Measurements from ENCODE around the gene ABCA1.

Gene ABCA1

DNA sequence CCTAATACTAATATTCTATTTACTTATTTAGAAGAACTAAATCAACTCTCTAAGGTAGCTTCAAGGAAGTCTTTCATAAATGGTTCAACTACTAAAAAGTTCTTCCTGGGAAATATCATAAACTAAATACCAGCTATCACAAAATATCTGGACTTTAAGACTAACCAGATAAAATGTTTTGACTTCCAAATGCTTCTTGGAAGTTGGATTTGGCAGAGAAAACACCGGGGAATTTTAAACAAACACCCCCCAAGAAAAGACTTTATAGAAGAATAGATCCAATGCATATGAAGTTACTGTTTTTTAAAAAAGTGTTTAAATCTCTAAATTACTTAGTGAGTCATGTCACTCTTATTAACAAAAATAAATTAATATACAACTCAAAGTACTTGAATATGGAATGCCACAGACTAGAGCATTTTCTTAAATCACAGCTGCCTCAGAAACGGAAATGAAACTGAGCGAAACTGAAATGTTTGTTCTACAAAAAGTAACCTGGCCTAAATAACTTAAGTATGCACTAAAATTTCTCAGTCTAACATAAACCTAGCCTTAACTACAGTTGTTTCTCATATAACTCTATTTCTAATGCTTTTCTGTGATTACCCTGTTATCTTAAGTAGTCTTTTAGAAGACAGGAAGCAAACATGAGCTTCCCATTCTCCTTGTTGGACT, 6.8 kb downstream of the ABCA1 start:
- DNase-seq (ENCODE audit: low read depth) = no peak
- TF ChIP-seq POLR2A (IDR thresholded peaks at IDR 0.05; ENCODE audit: extremely low read depth, insufficient read length) (no peak), MYC (IDR thresholded peaks at IDR 0.05; ENCODE audit: low read depth, low read length) (no peak)
- TF ChIP-seq, protein P1, sequence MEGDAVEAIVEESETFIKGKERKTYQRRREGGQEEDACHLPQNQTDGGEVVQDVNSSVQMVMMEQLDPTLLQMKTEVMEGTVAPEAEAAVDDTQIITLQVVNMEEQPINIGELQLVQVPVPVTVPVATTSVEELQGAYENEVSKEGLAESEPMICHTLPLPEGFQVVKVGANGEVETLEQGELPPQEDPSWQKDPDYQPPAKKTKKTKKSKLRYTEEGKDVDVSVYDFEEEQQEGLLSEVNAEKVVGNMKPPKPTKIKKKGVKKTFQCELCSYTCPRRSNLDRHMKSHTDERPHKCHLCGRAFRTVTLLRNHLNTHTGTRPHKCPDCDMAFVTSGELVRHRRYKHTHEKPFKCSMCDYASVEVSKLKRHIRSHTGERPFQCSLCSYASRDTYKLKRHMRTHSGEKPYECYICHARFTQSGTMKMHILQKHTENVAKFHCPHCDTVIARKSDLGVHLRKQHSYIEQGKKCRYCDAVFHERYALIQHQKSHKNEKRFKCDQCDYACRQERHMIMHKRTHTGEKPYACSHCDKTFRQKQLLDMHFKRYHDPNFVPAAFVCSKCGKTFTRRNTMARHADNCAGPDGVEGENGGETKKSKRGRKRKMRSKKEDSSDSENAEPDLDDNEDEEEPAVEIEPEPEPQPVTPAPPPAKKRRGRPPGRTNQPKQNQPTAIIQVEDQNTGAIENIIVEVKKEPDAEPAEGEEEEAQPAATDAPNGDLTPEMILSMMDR (IDR thresholded peaks at IDR 0.05; ENCODE audit: low read depth, low read length) = no peak
- TF ChIP-seq, protein P2, sequence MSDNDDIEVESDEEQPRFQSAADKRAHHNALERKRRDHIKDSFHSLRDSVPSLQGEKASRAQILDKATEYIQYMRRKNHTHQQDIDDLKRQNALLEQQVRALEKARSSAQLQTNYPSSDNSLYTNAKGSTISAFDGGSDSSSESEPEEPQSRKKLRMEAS (IDR thresholded peaks at IDR 0.05; ENCODE audit: low read depth, low read length) = no peak
- no peak overlapping the region for H3K4me3 ChIP-seq (ENCODE audit: low read depth, low read length)

DNA sequence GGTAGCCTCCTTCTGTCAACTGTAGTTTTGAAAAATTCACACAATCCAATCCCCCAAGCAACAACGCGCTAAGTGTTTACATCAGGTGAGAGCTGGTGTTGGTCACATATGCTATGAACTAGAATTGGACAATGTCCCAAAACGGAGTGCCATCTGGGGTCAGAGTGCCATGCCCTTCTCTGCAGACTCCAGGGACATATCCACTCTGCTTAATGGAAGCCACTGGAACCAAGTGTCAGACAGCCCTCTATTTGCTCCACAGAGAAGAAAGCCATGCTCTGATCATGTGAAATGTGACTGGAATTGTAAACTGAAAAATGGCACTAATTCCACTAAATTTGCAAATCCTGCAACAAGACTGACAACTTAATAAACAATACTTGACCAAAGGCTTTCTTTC, 12.2 kb downstream of the ABCA1 start:
- TF ChIP-seq, protein P1 (IDR thresholded peaks at IDR 0.05; ENCODE audit: low read depth, low read length) = no peak
- no peak for TF ChIP-seq MYC (IDR thresholded peaks at IDR 0.05; ENCODE audit: low read depth, low read length)
- TF ChIP-seq, protein P2 (IDR thresholded peaks at IDR 0.05; ENCODE audit: low read depth, low read length) = no peak
- no peak for TF ChIP-seq POLR2A (IDR thresholded peaks at IDR 0.05; ENCODE audit: extremely low read depth, insufficient read length)
- H3K4me3 ChIP-seq (ENCODE audit: low read depth, low read length) = no peak overlapping the region
- DNase-seq (ENCODE audit: low read depth) = no peak

DNA sequence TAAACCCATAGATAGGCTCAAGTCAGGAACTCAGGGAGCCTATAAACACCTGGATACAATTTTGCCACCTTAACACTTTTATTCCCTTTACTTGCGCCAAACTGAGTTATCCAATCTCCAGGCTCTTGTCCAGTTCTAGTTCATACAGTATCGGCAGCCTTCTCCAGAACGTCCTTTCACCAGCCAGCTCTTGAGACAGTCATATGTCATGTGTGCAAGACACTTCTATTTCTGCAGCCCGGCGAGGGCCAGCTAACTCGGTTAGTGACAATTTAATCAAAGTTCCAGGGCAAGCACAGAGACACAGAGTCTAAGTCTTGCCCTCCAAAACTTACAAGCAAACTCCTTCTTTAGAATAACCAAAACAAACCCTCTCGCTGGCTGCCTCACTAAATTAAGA, 12.9 kb downstream of the ABCA1 start:
- DNase-seq (ENCODE audit: low read depth) = no peak
- TF ChIP-seq, protein P1 (IDR thresholded peaks at IDR 0.05; ENCODE audit: low read depth, low read length) = no peak
- TF ChIP-seq, protein P2 (IDR thresholded peaks at IDR 0.05; ENCODE audit: low read depth, low read length) = no peak
- TF ChIP-seq POLR2A (IDR thresholded peaks at IDR 0.05; ENCODE audit: extremely low read depth, insufficient read length) (no peak), MYC (IDR thresholded peaks at IDR 0.05; ENCODE audit: low read depth, low read length) (no peak)
- H3K4me3 ChIP-seq (ENCODE audit: low read depth, low read length) = no peak overlapping the region

DNA sequence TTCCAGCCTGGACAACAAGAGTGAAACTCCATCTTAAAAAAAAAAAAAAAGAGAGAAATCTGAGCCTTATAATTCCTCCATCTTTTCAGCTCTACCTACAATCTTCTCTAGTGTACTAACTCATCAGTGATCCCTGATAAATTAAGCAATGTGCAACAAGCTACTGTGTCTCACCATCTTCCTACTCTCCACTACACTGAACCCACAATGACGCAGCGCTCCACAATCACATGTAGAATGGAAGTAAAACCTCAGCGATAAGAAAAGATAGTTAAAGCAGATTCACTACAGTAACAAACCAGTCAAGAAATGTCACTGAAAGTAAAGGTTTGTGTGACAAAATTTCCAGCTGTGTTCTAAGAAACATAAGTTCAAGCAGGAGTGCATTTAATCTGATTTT, 13.5 kb downstream of the ABCA1 start:
- no peak for DNase-seq (ENCODE audit: low read depth)
- no peak overlapping the region for H3K4me3 ChIP-seq (ENCODE audit: low read depth, low read length)
- TF ChIP-seq, protein P1 (IDR thresholded peaks at IDR 0.05; ENCODE audit: low read depth, low read length) = no peak
- TF ChIP-seq, protein P2 (IDR thresholded peaks at IDR 0.05; ENCODE audit: low read depth, low read length) = no peak
- no peak for TF ChIP-seq POLR2A (IDR thresholded peaks at IDR 0.05; ENCODE audit: extremely low read depth, insufficient read length)

DNA sequence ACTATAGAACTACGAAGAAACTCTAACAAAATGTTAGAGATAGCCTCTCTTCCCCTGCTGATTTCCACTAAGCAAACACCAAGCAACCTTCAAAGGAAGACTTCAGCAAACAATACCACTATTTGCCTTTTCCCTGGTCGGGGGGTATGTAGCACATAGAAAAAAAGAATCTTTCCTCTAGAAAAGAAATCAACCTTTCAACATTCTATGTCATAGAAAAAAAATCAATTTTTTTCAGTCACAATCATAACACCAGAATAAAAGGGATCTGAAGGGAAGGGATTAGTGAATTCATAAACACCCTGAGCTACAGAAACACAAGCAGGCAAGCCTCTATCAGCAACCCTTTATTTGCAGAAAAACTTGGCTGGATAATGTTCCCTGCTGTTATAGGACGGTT, 15.3 kb downstream of the ABCA1 start:
- H3K4me3 ChIP-seq (ENCODE audit: low read depth, low read length) = no peak overlapping the region
- no peak for DNase-seq (ENCODE audit: low read depth)
- TF ChIP-seq, protein P1 (IDR thresholded peaks at IDR 0.05; ENCODE audit: low read depth, low read length) = no peak
- TF ChIP-seq MYC (IDR thresholded peaks at IDR 0.05; ENCODE audit: low read depth, low read length) = no peak
- no peak for TF ChIP-seq POLR2A (IDR thresholded peaks at IDR 0.05; ENCODE audit: extremely low read depth, insufficient read length)
- TF ChIP-seq, protein P2 (IDR thresholded peaks at IDR 0.05; ENCODE audit: low read depth, low read length) = no peak

All from NB4 (cell line).